K562 (cell line): ENCODE data around the gene USP10. TPM values are rescaled to one million over a fixed set of nuclear protein-coding genes. Genes with fewer than 3 reads are reported as not detected.

ENCODE experiments used
- ATAC-seq: fragments of 200-7000 bp; cut with Tn5 transposase; 3 replicates; pipeline ENCODE4 v1.9.1; 2020; ENCODE audit warnings: moderate library complexity
- BruUV-seq: library from RNA; stranded (reverse); fragments of 400-500 nt; replicated peaks from 2 replicates; lab custom pipeline; 2021; lab: Mats Ljungman, UMichigan
- CTCF ChIA-PET: fragments of 300-600 bp; formaldehyde crosslinking; extraction: SDS; loops from one replicate; lab custom pipeline; 2021; ENCODE audit warnings: low intra/inter-chr PET ratio; lab: Yijun Ruan, JAX
- POLR2A ChIA-PET: fragments of 300-600, 350-650 bp; sonication (Branson Sonifier 250); formaldehyde crosslinking; extraction: SDS; loops from one replicate; lab custom pipeline; 2021; ENCODE audit warnings: antibody characterized with exemption, inconsistent platforms; lab: Yijun Ruan, JAX
- DNase-seq, 4 experiments: peaks; one replicate each; pipeline versions ENCODE4 v3.0.0 to v3.0.0-alpha.2; 2011 to 2018; ENCODE audit warnings: low spot score in 3 of 4, mixed read lengths in 3 of 4; ENCODE audit errors: extremely low read depth in 1 of 4
- FAIRE-seq: peaks from 2 replicates; lab custom pipeline; 2011; peaks lifted over from hg19 to GRCh38; lab: Jason Lieb, UNC
- H2AFZ ChIP-seq: 2 replicates; pipeline ENCODE4 v1.6.0; 2011; ENCODE audit warnings: low read depth, low read length, control low read depth, inconsistent platforms
- H3K27ac ChIP-seq: fragments of 200-600 bp; 3 replicates; pipeline ENCODE4 v1.8.0; 2011; ENCODE audit warnings: low read depth, mild to moderate bottlenecking, control low read depth, inconsistent platforms, low read length, moderate library complexity, mixed read lengths; ENCODE audit errors: extremely low read depth
- H3K27me3 ChIP-seq, 2 experiments: fragments of 300-600 bp in 1 of 2; 2 replicates in 1 of 2; 3 replicates in 1 of 2; pipeline versions ENCODE4 v1.6.0 to v1.8.0; 2011; ENCODE audit warnings: inconsistent platforms in 2 of 2, low read length in 2 of 2, mild to moderate bottlenecking in 1 of 2, mixed read lengths in 1 of 2, moderate library complexity in 1 of 2; ENCODE audit not compliant: control insufficient read depth in 2 of 2, insufficient read depth in 2 of 2
- H3K36me3 ChIP-seq: fragments of 300-600 bp; 3 replicates; pipeline ENCODE4 v1.8.0; 2011; ENCODE audit warnings: mild to moderate bottlenecking, low read length, inconsistent platforms; ENCODE audit not compliant: control insufficient read depth, insufficient read depth
- H3K4me1 ChIP-seq, 2 experiments: fragments of 200-600 bp in 1 of 2; replicated peaks in 1 of 2; 2 replicates in 1 of 2; 3 replicates in 1 of 2; pipeline versions ENCODE4 v1.5.1 to v1.8.0; 2011; ENCODE audit warnings: inconsistent platforms in 2 of 2, low read length in 2 of 2, mild to moderate bottlenecking in 1 of 2, mixed read lengths in 1 of 2, moderate library complexity in 1 of 2; ENCODE audit not compliant: control insufficient read depth in 2 of 2, insufficient read depth in 2 of 2
- H3K4me2 ChIP-seq: 2 replicates; pipeline ENCODE4 v1.6.1; 2011; ENCODE audit warnings: low read length, control low read depth, inconsistent platforms, mixed read lengths; ENCODE audit not compliant: insufficient read depth
- H3K4me3 ChIP-seq: fragments of 200-600 bp; sonication (generic), shearing (Covaris generic); 2 replicates; pipeline ENCODE4 v1.5.1; 2016; ENCODE audit warnings: control low read depth, inconsistent platforms
- H3K79me2 ChIP-seq: fragments of 200-600 bp; 3 replicates; pipeline ENCODE4 v1.8.0; 2011; ENCODE audit warnings: low read length, inconsistent platforms; ENCODE audit not compliant: control insufficient read depth, insufficient read depth
- H3K9ac ChIP-seq, 2 experiments: 2 replicates each; pipeline versions ENCODE4 v1.6.0 to v1.6.1; 2011; ENCODE audit warnings: low read depth in 2 of 2, low read length in 2 of 2, control low read depth in 1 of 2, inconsistent platforms in 1 of 2, mild to moderate bottlenecking in 1 of 2, mixed read lengths in 1 of 2; ENCODE audit not compliant: insufficient read depth in 1 of 2
- H3K9me1 ChIP-seq: one replicate; pipeline ENCODE4 v1.6.0; 2011; ENCODE audit warnings: inconsistent platforms, mild to moderate bottlenecking, low read length, moderate library complexity; ENCODE audit not compliant: control insufficient read depth, insufficient read depth
- H3K9me3 ChIP-seq: replicated peaks from 2 replicates; pipeline ENCODE4 v1.5.1; 2011; ENCODE audit warnings: low read depth, low read length, inconsistent platforms; ENCODE audit not compliant: control insufficient read depth, insufficient read depth
- H4K20me1 ChIP-seq: replicated peaks from 2 replicates; pipeline ENCODE4 v1.6.1; 2011; ENCODE audit warnings: low read length, inconsistent platforms, mixed read lengths; ENCODE audit not compliant: control insufficient read depth, insufficient read depth
- TRIM25 ChIP-seq: fragments of 450-650 bp; IDR thresholded peaks from 2 replicates; pipeline ENCODE4 v1.7.0; 2016; ENCODE audit warnings: borderline replicate concordance
- ZNF146 ChIP-seq: IDR thresholded peaks from one replicate; pipeline ENCODE4 v1.6.1; 2018; ENCODE audit warnings: missing compliant biosample characterization; ENCODE audit not compliant: unreplicated experiment
- WGBS: fragments of 100-300 bp; shearing (Covaris generic); methylation state at CpG from one replicate; pipeline ENCODE4 v1.1.6; 2016; ENCODE audit warnings: low coverage, mixed read lengths; ENCODE audit not compliant: insufficient coverage; ENCODE audit errors: missing lambda C conversion rate; 5-methylcytosine and 5-hydroxymethylcytosine counted together
- in situ Hi-C: fragments of 300-500 bp; cut with MboI; formaldehyde crosslinking; loops from 4 replicates; pipeline ENCODE4 v1.15.0; 2018; ENCODE audit warnings: inconsistent platforms, mixed read lengths
- intact Hi-C: fragments of 100-400 bp; cut with micrococcal nuclease; formaldehyde crosslinking; loops from 2 replicates; pipeline ENCODE4 v1.14.2; 2022
- polyA plus RNA-seq, 8 experiments: library from polyadenylated mRNA; depleted of rRNA in 4 of 8; stranded (reverse) in 5 of 8; unstranded in 3 of 8; fragments of >200 nt; fragmentation: Nextera tagmentation in 2 of 8; fragmentation: Illumina TruSeq in 1 of 8; extraction: Ambion mirVana in 2 of 8; extraction: Trizol in 1 of 8; gene quantifications; 2 replicates each; pipeline versions ENCODE4 v1.2.1 to v1.2.3, GENCODE V29; 2011 to 2014; ENCODE audit warnings: inconsistent platforms in 1 of 8, missing spikeins in 1 of 8
- total RNA-seq, 7 experiments: library from RNA; depleted of rRNA in 6 of 7; stranded (reverse); fragments of >200 nt in 6 of 7; fragmentation: Illumina TruSeq in 2 of 7; extraction: Trizol in 2 of 7; gene quantifications; 2 replicates each; pipeline versions ENCODE4 v1.2.1 to v1.2.3, GENCODE V29; 2011 to 2021; ENCODE audit warnings: low replicate concordance in 1 of 7
- TF ChIP-seq, protein P1 (sequence below): fragments of 450-650 bp; IDR thresholded peaks from 2 replicates; pipeline ENCODE4 v1.6.1; 2016; ENCODE audit warnings: antibody characterized with exemption

The USP10 gene
- total and polyA plus RNA-seq, 9 of the 15 experiments (the other 6 are each of a cell fraction or from before 2014, with no cell fraction given): 61.7 to 197 (median 116) TPM

- ChIA-PET CTCF (no interaction called here), POLR2A (interaction anchor here (0.6 to 2.7 kb wide), 12 partner anchors 8 to 161 kb away, joined by 3 to 11 read pairs (median 4); no protein-coding TSS in a partner anchor)
- Histone ChIP-seq H3K36me3 (peaks cover 50% of the 10 kb centered on the region), H2AFZ (no peak overlapping the region), H4K20me1 (peaks cover 52% of the 10 kb centered on the region), H3K9me3 (no peaks in the 10 kb centered on the region), H3K27ac (no peak overlapping the region), H3K4me2 (no peak overlapping the region), H3K27me3 (no peaks in the 10 kb centered on the region), H3K9ac (no peak overlapping the region), H3K4me3 (no peak overlapping the region), H3K79me2 (peaks cover 97% of the 10 kb centered on the region), H3K9me1 (peaks cover 5% of the 10 kb centered on the region), H3K4me1 (peaks cover 3 to 21% of the 10 kb centered on the region in 2 experiments; a peak in 4 of 5 replicates)
- no peak for DNase-seq
- intact Hi-C loops (no loop called here), in situ Hi-C loops (no loop called here)
- WGBS: 94% methylated on average over 8 of the region's 8 CpGs
- no peak for ATAC-seq
- TF ChIP-seq, protein P1, sequence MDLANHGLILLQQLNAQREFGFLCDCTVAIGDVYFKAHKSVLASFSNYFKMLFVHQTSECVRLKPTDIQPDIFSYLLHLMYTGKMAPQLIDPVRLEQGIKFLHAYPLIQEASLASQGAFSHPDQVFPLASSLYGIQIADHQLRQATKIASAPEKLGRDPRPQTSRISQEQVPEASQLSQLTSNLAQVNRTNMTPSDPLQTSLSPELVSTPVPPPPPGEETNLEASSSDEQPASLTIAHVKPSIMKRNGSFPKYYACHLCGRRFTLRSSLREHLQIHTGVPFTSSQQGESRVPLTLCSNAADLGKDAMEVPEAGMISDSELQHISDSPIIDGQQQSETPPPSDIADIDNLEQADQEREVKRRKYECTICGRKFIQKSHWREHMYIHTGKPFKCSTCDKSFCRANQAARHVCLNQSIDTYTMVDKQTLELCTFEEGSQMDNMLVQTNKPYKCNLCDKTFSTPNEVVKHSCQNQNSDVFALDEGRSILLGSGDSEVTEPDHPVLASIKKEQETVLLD: no peak
- BruUV-seq: no TSS peak
- FAIRE-seq: no peak
Measured at GRCh38 chr16:84720177-84720579, 20.4 kb downstream of the USP10 start.

GRCh38 chr16:84722068-84722467 is 22.3 kb downstream of the USP10 start:
- DNase-seq (no peak), ATAC-seq (no peak), FAIRE-seq (no peak)
- Histone ChIP-seq H3K4me1 (peaks cover 5 to 36% of the 10 kb centered on the region in 2 experiments; a peak in 4 of 5 replicates), H3K9me1 (peaks cover 5% of the 10 kb centered on the region), H3K79me2 (peaks cover 97% of the 10 kb centered on the region), H3K4me2 (no peak overlapping the region), H3K36me3 (peaks cover 33% of the 10 kb centered on the region), H4K20me1 (peaks cover 50% of the 10 kb centered on the region), H2AFZ (no peak overlapping the region), H3K9me3 (no peaks in the 10 kb centered on the region), H3K27ac (no peak overlapping the region), H3K27me3 (no peaks in the 10 kb centered on the region), H3K9ac (no peak overlapping the region), H3K4me3 (no peak overlapping the region)
- ChIA-PET POLR2A (interaction anchor here (2.7 kb wide), 1 partner anchor 13 kb away, joined by 11 read pairs; no protein-coding TSS in a partner anchor), CTCF (interaction anchor here (0.6 kb wide), 1 partner anchor 211 kb away, joined by 3 read pairs; no protein-coding TSS in a partner anchor)
- 95% methylated on average over 1 of the region's 1 CpG for WGBS
- in situ Hi-C loops (no loop called here), intact Hi-C loops (no loop called here)
- no peak for TF ChIP-seq TRIM25
- peak; percentile 28 for TF ChIP-seq ZNF146 (CRISPR knock-in tag)
- no TSS peak for BruUV-seq
